ENCODE measurements around the gene WNT16. TPM values are rescaled to one million over a fixed set of nuclear protein-coding genes. Genes with fewer than 3 reads are reported as not detected.

Gene WNT16
- total RNA-seq, 1 donor from 2014 or later, result not detected

DNA sequence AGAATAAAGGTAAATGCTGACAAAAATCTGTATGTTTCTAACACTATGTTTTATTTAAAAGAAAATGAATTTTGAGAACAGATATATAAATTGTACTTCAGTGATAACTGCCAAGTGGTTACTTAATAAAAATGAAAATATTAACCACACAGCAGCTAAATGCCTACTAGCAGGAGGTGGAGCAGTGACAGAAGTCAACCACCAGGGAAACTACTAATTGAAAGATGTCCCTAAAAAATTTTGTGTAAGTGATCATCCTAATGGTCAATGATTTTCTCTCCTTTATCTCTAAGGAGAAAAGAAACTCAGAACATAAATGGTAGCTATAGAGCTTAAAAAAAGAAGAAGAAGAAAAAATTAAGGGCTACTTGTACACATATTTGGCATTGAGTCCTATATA lies 22.9 kb downstream of the WNT16 start:
- Histone ChIP-seq H3K27me3 (ENCODE audit: low read depth) (no peaks in the 10 kb centered on the region), H3K9me3 (replicated peaks) (no peaks in the 10 kb centered on the region), H3K27ac (replicated peaks) (no peak overlapping the region), H3K4me3 (no peak overlapping the region), H3K4me1 (no peaks in the 10 kb centered on the region), H3K36me3 (peaks cover 44% of the 10 kb centered on the region)
- intact Hi-C loops (cut with micrococcal nuclease), result no loop called here
- no peak for DNase-seq
- TF ChIP-seq, protein P1, sequence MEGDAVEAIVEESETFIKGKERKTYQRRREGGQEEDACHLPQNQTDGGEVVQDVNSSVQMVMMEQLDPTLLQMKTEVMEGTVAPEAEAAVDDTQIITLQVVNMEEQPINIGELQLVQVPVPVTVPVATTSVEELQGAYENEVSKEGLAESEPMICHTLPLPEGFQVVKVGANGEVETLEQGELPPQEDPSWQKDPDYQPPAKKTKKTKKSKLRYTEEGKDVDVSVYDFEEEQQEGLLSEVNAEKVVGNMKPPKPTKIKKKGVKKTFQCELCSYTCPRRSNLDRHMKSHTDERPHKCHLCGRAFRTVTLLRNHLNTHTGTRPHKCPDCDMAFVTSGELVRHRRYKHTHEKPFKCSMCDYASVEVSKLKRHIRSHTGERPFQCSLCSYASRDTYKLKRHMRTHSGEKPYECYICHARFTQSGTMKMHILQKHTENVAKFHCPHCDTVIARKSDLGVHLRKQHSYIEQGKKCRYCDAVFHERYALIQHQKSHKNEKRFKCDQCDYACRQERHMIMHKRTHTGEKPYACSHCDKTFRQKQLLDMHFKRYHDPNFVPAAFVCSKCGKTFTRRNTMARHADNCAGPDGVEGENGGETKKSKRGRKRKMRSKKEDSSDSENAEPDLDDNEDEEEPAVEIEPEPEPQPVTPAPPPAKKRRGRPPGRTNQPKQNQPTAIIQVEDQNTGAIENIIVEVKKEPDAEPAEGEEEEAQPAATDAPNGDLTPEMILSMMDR (IDR thresholded peaks at IDR 0.05; ENCODE audit: borderline replicate concordance), result no peak

DNA sequence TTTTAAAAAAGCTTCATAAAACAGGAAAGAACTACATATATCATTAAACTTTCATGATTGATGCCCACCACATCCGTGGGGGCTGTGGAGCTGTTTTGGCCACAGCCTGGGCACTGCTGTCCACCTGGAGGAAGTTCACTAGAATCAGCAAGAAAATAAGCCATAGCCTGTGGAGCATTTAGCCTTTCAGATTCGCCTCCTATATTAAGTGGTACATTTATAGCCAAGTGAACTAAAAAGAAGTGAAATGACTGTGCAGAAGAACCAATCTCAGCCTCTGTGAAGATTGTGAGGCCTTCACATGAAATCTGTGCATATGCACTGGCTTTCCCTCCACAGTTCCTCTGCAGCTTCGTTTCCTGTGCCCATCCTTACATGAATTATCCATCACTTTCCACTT lies 23.5 kb downstream of the WNT16 start:
- TF ChIP-seq, protein P1 (IDR thresholded peaks at IDR 0.05; ENCODE audit: borderline replicate concordance), result no peak
- intact Hi-C loops (cut with micrococcal nuclease), result no loop called here

DNA sequence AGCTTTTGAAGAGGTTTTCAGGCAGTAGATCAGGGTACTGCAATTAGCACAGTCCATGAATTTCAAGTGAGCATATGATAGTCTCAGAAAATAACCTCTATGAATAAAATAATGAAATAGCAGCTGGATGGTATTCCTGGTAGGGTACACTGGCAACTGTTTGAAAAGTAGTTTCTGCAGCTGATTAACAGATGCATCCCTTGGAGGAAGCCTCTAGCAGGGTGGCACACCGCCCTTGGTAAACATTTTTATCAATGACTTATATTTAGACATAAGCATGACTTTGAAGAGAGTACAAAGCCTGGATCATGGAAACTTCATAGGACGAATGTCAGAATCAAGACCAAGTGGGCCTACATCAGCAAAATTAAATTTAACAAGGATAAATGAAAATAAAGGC lies 26.8 kb downstream of the WNT16 start:
- intact Hi-C loops (cut with micrococcal nuclease), result no loop called here
- DNase-seq, result no peak
- Histone ChIP-seq H3K4me3 (no peak overlapping the region), H3K9me3 (replicated peaks) (no peaks in the 10 kb centered on the region), H3K27me3 (ENCODE audit: low read depth) (no peaks in the 10 kb centered on the region), H3K27ac (replicated peaks) (no peak overlapping the region), H3K4me1 (no peaks in the 10 kb centered on the region), H3K36me3 (peaks cover 75% of the 10 kb centered on the region)
- TF ChIP-seq, protein P1 (IDR thresholded peaks at IDR 0.05; ENCODE audit: borderline replicate concordance), result no peak

More for the DNA sequence above, 23.5 kb downstream of the WNT16 start:
- Histone ChIP-seq H3K36me3 (peaks cover 51% of the 10 kb centered on the region), H3K4me3 (no peak overlapping the region), H3K4me1 (no peaks in the 10 kb centered on the region), H3K27ac (replicated peaks) (no peak overlapping the region), H3K9me3 (replicated peaks) (no peaks in the 10 kb centered on the region), H3K27me3 (ENCODE audit: low read depth) (no peaks in the 10 kb centered on the region)
- no peak for DNase-seq

DNA sequence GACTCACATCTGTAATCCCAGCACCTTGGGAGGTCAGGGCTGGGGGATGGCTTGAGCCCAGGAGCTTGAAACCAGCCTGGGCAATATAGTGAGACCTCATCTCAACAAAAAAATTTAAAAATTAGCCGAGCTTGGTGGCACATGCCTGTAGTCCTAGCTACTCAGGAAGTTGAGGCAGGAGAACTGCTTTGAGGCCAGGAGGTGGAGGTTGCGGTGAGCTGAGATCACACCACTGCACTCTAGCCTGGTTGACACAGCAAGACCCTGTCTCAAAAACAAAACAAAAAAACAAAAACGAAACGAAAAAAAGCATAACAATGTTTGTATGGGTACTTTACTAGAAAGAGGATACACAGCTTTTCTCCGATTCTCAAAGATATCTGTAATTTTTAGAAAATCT lies 31.8 kb downstream of the WNT16 start:
- Histone ChIP-seq H3K36me3 (peaks cover 75% of the 10 kb centered on the region), H3K27ac (replicated peaks) (no peak overlapping the region), H3K4me1 (no peaks in the 10 kb centered on the region), H3K9me3 (replicated peaks) (no peaks in the 10 kb centered on the region), H3K4me3 (no peak overlapping the region), H3K27me3 (ENCODE audit: low read depth) (no peaks in the 10 kb centered on the region)
- TF ChIP-seq, protein P1 (IDR thresholded peaks at IDR 0.05; ENCODE audit: borderline replicate concordance), result no peak
- intact Hi-C loops (cut with micrococcal nuclease), result no loop called here
- no peak for DNase-seq

DNA sequence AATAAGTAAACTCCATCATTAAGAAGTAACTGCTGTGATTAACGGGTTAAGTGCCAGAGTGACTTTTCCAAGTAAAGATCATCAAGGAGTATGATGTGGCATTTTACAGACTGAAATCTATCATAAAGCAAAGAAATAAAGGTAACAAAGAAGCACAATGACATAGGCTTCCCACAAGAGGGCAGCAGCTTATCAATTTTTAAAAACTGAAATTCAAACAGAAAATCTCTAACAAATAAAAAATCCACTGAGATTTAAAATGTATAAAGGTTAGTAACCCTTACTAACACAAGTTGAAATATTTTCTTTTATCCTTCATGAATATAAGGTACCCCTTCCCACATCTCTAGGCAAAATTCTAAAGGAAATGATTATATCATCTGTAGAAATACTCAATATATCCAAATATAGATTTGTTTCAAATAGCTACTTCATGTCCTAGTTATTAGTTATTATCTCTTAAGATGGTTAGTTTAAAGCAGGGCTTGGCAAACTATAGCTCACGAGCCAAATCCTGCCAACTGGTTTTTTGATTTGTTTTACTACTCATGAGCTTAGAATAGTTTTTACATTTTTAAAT lies 38.1 kb downstream of the WNT16 start:
- Histone ChIP-seq H3K4me3 (no peak overlapping the region), H3K4me1 (peaks cover 13% of the 10 kb centered on the region), H3K9me3 (replicated peaks) (no peaks in the 10 kb centered on the region), H3K27me3 (ENCODE audit: low read depth) (no peaks in the 10 kb centered on the region), H3K27ac (replicated peaks) (no peak overlapping the region), H3K36me3 (peaks cover 15% of the 10 kb centered on the region)
- no peak for DNase-seq
- intact Hi-C loops (cut with micrococcal nuclease), result loop anchor here (2.0 kb wide), 1 partner anchor 180 kb away; no protein-coding TSS in a partner anchor
- TF ChIP-seq, protein P1 (IDR thresholded peaks at IDR 0.05; ENCODE audit: borderline replicate concordance), result peak; percentile 87
